GM18517 (cell line): ENCODE results near the gene DMD.
A peak's percentile ranks its signal among the peaks of the same experiment; 100 is the strongest.

Experiments
- ATAC-seq: cut with Tn5 transposase; IDR thresholded peaks from one replicate; pipeline ENCODE4 v1.9.1; 2021; ENCODE audit warnings: mild to moderate bottlenecking, moderate library complexity; ENCODE audit not compliant: unreplicated experiment

DMD gene

DNA sequence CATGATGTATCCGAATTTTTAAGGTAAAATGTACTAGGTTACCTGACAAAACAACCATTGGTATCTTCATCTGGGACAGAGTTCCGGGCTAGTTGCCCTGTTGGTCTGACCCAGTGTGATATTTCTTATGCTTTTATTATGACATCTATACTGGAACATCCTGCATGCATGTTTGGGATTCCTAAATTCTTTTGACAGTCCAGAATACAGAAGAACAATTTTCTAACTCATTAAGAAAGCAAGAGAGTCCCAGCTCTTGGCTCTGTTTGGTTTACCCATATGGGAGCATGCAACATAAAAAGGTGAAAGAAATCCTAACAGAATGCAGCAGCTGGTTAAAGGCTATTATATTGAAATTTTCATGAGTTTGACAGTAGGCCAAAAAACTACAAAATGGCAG lies 1891.8 kb downstream of the DMD start:
- ATAC-seq = no peak

DNA sequence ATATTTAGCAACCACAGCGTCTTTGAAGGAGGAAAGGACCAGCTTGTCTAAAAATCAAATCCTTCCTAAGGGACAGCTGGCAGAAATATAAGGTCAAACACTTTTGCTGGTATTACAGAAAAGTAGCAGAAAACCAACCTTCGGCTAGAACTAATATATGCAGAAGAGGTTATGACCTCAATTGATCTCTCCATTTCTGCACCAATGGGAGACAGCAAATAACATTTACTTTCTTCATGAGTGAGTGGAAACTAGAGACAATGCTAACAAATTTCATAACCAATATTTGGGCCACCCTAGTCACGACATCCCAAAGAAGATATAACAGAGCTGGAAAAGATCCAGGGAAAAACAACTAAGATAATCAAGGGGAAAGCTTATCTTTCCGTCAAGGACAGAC lies 1892.5 kb downstream of the DMD start:
- ATAC-seq = no peak

DNA sequence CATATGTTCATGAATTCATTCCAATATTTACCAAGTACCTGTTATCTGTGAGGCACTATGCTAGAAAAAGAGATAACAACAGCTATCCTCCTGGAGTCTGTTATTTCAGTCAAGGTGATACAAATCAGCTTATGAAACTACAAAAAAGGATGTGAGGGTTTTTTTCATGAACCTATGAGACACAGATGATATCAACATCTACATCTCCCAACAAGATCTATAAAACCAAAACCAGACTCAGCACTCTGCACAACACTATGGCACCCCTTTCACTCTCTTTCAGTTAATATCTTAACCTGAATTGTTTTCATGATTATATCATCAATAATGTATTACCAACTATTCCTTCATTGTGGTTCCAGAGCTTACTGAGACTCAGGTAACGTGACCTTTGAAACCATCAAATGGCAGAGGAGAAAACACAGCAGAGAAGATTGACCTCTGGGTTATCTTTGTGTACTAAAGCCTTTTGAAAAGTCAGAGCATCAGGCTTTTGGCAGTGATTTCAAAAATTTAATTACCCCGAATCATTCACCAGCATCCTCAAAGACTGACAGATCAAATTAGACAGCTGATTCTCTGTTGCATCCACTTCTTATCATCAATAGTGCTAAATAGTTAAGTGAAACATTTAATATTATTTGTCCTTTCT lies 1894.9 kb downstream of the DMD start:
- ATAC-seq = no peak

DNA sequence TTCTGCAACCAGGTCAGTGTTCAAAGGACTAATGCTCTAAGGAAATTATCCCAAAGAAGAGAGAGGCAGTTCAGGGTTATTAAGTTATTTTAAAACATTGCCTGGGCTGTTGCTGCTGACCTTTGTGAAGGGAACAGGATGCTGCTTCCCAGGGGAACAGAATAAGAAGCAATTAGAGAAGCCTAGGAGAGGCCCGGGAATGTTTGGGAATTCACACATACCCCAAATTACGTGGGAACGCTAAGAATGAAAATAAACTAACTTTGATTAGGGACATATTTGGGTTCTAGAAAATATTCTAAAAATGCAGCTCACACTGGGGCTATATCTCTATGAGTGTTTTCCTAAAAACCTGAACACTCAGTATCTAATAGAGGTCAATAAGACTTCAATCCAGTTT lies 1896.4 kb downstream of the DMD start:
- ATAC-seq = no peak

DNA sequence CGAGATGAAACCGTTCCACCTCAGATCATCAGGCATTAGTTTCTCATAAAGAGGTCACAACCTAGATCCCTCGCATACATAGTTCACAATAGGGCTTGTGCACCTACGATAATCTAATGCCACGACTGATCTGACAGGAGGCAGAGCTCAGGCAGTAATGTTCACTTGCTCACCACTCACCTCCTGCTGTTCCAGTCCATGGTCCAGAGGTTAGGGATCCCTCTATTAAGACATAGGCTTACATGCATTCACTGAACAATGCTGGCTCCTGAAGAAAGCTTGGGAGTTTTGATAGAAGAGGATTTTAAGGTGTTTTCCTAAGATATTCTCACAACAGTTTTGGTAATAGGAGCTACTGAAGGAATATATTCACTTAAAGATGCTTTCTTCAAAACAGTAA lies 1903.4 kb downstream of the DMD start:
- no peak for ATAC-seq

DNA sequence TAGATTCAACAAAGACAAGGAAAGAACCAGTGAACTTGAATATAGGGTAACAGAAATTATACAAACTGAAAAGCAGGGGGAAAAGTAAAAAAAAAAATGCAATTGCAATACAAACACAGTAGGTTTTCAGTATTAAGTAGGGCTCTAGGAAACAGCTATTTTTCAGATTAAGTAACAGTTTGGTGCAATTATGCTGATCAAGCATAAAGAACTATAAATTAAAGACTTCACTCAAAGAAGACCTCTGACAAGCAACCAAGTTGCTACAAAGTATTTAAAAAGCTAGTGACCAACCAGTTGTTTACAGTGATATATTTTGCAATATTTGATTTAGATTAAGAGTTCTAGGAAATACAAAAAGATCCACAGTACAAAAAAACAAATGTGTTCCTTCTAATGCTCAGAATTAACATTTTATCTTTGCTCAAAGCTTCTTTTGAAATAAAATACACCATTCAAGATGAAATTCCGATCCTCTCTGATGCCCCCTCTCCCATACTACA lies 1908.7 kb downstream of the DMD start:
- ATAC-seq = no peak

DNA sequence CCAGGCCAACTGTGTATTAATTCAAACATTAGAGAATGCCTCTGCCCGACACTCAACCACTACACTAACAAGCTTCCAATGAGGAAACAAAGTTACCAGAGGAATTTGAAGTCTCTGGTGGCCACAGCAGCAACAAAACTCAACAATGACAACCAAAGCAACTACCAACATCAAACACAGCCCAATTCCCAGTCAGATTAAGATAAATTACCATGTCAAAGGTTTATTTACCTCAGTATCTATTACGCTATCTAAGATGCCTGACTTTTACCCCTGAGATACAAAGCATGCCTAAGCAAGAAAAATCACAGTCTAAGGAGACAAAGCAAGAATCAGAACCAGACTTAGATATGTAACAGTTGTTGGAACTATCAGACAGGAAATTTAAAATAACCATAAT lies 1909.4 kb downstream of the DMD start:
- ATAC-seq = no peak

DNA sequence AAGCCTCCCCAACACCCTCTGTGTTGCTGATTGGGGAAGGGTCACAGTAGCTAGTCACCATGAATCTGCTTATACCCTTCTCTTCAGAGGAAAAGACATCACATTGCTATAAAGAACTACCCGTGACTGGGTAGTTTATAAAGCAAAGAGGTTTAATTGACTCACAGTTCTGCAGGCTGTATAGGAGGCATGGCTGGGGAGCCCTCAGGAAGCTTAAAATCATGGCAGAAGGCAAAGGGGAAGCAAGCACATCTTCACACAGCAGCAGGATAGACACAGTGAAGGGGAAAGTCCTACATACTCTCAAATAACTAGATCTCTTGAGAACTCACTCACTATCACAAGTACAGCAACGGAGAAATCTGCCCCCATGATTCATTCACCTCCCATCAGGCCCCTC lies 1910.1 kb downstream of the DMD start:
- ATAC-seq = no peak

DNA sequence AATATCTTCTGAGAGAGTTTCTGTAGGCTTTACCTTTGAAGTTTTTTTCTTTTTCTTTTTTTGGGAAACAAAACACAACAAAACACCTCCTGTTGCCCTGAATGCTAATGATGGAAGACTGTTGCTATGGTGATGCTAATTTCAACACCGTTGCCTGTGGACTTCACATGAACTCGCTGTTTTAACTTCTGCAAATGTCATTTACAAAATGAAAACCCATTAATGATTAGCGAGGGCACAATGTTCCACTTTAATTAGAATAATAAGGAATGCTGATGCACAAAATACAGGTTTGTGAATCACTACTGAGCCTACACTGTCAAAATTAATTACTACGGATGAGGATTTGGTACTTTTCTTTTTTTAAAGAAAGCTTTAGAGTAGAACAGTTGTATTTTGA lies 1912.4 kb downstream of the DMD start:
- no peak for ATAC-seq

DNA sequence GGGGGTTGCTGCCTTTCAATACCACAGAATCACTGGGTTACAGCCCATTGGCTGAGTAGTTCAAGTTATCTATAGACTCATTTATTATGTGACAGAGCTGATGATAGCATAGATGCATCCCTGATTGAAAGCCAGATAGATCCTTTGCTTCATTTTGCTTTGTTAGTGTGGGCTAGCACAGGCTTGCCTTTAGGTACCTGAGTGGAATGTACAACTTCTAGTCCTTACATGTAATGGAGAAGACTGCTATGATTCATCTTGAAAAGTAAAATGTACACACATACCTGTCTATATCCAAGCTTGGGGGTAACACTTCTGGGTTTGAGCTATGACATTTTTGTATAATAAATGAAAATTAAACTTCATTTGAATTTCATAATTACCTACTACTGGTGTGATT lies 1913.5 kb downstream of the DMD start:
- no peak for ATAC-seq

DNA sequence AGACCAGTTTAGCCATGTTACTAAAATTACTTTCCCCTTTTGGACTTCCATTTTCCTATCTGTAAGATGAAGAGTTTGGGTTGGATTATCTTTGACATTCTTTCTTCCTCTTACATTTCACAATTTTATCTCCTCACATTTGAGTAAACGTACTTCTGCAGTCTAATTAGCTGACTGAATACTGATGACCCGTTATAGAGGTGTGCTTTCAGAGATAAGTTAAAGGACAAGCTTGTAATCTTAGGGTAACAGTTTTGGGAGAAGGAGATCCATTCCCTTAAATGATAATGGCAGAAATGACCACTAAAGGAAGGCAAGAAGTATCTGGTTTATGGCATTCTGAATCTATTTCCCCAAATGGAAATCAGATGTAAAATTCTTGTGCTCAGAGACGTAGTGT lies 1916.9 kb downstream of the DMD start:
- ATAC-seq = no peak

DNA sequence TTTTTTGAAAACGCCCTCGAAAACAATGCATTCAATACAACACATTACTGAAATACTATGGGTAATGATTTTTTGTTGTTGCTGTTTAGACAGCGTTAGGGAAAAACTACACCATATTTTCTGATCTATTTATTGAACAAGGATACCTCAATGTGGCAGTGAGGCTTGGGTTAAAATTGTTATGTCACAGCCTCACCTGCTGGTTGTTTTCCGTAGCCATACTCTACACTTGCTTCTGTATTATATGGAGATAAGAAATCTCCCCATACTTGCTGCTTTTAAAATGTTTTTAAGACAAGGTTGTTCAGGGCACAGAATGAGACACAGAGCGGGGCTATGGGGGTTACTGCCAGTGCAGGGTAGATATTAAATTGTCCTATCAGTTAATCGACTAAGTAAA lies 1917.9 kb downstream of the DMD start:
- ATAC-seq = no peak

DNA sequence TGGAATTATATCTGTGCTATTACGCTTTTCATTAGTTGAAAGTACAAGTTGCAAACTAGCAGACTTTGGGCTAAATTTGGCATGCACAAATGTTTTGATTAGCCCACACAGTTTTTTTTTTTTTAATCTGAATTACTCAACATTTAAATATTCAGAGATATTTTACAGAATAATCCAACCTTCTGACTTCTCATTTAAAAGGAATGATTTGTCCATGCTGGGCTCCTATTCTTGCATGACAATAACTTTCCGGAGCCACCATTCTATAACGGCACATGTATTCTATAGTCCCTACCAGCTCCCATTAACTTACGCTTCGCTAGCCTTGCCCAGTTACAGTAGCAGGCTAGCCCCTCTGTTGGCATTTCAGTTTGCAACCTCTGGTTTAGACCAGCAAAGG lies 1920.2 kb downstream of the DMD start:
- no peak for ATAC-seq

DNA sequence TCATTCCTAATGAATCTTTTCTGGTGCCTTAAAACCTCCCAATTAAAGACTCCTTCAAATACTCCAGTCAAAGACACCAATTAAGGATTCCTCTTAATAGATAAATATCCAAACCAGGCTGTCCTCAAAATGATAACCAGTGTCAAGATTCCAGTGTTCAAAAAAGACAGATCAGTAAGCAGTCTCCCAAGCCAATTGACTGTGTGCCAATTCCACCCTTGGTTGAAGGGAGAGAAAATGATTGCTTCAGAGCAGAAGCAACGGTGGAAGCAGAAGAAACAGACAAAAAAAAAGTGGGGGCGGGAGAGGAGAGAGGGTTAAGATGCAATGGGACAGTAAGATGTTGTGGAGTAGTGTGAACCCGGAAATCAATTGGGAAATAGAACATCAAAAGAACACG lies 1923.5 kb downstream of the DMD start:
- no peak for ATAC-seq

DNA sequence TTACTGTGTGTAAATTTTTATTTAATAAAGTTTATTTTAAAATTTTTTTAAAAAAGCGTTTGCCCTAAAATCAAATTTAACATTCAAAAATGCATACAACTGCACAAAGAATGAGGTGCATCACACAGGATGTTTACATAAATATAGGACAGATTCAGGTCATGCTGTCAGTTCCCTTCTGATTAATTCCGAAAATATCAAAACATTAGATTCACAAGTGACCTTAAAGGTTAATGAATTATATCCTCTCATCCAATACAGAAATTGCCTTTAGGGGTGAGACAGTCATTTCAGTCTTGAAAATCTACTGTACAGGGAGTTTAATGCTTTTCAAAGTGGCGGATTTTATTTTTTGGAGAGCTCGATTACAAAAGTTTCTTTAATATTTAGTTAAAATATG lies 1930.8 kb downstream of the DMD start:
- ATAC-seq = no peak

DNA sequence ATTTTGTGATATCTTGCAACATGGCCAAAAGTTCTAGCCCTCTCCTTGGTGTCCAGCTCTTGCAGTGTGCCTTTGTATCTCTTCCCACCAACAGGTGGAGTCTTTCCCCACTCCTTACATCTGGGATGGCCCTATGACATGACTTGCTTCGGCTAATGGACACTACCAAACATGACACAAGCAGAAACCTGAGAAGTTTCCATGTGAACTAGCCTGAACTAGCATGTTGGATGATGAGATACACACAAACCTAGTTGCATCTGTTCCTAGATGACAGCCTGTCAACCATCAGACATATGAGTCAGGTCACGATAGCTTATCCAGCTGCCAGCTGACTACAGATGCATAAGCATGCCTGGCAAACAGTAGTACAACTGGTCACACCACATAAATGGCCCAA lies 1932.0 kb downstream of the DMD start:
- ATAC-seq = no peak

DNA sequence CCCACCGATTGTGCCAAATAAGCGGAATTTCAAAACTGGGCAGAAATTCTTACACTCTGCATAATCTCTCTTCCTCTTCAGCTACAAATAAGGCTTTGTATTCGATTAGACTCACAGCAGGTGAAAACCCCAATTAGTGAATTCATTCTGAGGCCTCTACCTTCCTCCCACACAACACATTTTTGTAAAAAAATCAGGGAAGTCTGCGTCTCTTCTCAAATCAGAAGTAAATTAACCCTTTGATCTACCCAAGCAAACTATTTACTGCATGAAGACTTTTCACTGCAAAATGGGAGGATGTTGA lies 1938.9 kb downstream of the DMD start:
- no peak for ATAC-seq

DNA sequence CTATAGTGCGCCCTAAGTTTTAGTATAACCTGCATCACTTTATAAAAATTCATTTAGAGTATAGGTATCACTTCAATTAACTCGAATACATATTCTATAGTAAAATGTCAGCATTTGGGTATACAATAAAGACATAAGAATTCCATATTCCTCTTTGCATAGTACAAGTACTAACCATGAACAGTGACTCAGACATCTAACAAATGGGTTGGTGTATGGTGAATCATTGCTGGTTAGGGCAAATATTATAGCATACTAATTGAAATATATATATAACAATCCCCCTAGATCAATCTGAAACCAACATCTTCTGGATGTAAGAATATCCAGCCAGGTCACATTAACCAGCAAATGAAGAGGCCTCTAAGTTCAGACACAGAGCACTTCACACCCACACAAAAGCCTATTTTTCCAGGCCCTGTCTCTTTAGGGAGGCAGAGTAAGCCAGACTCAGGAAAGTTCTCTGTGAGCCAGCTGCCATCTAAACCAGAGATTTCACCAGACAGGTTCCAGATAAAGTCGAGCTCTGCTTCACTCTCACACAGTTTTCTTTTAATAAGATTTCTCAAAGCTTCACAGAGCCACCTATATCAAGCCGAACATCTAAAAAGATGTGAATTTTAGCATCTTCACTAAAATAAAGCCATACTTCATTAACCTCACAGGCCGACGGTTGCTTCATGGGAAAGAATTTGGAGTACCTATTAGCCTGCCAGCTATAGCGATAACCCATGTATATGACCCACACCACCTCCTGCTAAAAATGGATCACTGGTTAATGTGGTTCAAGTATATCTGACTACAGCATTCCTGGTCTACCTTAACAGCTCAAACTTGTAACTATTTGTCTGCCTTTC lies 1939.5 kb downstream of the DMD start:
- ATAC-seq = no peak

DNA sequence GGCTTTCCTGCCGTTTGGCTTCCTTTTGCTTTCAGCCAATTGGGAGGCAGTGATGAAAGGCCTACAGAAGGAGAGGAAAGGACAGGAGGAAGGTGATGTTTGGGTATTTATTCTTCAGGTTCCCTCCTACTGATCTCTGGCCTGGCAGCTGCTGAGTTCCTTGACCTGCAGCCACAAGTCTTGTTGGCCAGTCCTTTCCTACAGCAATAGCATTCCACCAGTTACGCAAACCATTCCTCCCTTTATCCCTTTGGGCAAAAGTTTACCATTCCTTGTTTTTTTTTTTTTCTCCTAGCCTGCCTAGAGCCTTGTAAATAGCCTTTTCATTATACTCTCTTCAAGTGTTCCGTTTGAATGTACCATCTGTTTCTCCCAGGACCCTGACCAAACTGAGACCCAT lies 1941.4 kb downstream of the DMD start:
- no peak for ATAC-seq

DNA sequence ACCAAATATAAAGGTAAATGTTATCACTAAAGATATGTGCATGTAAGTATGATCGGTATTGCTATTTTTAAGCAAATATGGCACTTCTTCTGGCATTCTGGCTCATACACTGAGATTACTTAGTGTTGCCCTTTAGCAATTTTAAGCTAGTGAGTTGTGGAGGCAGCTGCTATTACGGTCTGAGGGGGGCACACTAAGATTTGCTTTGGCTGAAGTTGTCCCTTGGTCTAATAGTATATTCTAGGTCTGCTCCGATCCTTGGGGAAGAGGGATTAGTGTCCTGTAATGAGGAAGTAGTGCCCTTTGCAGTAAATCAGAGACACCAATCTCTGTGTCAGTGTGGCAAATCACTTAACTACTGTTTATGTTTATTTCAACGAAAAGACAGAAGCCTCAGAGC lies 1943.0 kb downstream of the DMD start:
- no peak for ATAC-seq

DNA sequence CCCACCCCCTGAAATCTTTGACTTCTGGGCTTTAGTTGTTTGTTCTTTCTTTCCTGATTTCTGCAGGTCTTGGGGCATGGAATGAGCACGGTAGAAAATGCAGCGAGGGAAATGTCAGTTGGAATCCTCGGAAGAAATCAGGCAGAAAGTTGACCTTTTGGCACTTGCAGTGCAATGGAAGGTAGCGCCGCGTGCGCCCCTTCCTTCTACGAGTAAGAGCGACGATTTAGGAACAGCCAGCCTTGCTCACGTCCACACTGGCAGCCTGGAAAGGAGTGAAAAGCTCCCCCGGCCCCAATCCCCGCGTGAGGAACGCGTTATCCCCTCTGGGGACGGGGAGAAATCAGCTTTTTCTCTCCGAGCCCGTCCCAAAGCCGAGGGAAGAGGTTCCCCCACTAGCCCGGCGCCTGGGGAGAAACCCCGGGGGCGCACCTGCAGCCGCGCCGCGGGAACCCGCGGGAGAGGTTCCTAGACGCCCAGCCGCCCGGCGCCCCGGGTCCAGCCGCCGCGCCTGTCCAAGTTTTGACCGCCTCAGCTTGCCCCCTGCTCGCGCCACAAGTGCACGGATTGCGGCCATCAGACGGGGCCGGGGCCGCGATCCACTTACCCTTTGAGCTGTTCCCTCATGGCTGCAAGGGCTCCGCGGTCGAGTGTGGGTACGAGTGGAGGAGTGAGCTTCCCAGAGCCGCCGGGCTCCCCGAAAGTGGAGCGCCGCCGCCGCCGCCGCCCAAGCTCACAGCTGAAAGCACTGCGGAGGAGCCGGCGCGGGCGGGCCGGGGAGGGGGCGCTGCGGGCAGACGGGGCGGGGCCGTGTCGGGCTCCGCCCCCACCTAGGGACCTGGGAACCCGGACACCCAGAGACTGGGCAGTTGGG lies 1944.9 kb downstream of the DMD start:
- ATAC-seq = peak; percentile 72

DNA sequence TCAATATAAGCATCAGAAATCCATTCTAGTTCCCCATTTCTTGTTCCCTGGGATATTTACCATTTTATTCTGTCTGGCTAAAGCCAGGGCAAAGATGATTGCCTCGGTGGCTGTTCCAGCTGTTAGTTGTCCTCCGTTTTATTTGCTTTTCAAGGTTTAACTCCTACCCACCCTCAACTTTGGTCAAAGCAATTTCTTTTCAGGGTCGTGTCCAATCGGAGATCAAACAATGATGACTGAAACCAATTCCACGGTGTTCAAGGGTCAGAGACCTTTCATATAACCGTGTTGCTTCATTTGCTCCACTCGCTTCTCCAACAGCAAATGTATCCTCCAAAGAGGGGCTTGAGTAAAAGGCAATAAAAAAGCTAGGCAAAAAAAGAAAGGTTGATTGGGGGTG lies 1946.0 kb downstream of the DMD start:
- ATAC-seq = no peak
